C1 segment of cervical spinal cord (tissue), 14 donors: Measurements from ENCODE around the gene MVD.
A peak's percentile ranks its signal among the peaks of the same experiment; 100 is the strongest.

Experiments used
- DNase-seq, 14 donors: peaks; one replicate each; lab custom pipeline; 2025; lab: John Stamatoyannopoulos, UW

Gene MVD

GRCh38 chr16:88656291-88656980, 6.5 kb downstream of the MVD start:
- DNase-seq = no peak

- DNase-seq = no peak
Observed at GRCh38 chr16:88655733-88656281, 7.1 kb downstream of the MVD start.

- DNase-seq = no peak
Observed at GRCh38 chr16:88655053-88655732, 7.7 kb downstream of the MVD start.

- DNase-seq = no peak
Observed at GRCh38 chr16:88654363-88655052, 8.4 kb downstream of the MVD start.

GRCh38 chr16:88653596-88654362, 9.1 kb downstream of the MVD start:
- DNase-seq = no peak

- no peak for DNase-seq
Observed at GRCh38 chr16:88653101-88653500, 9.8 kb downstream of the MVD start.

GRCh38 chr16:88652762-88653063, 10.2 kb downstream of the MVD start:
- no peak for DNase-seq

GRCh38 chr16:88651989-88652761, 10.7 kb downstream of the MVD start:
- no peak for DNase-seq

- DNase-seq = no peak
Observed at GRCh38 chr16:88651276-88651988, 11.5 kb downstream of the MVD start.

GRCh38 chr16:88650749-88651275, 12.1 kb downstream of the MVD start, which contains the start of gene CYBA:
TSS of gene CYBA (minus strand) at chr16:88651053. CDS start at chr16:88651013, 40 bp downstream.
- peak in 8 of 14 donors; percentile 18 to 62 (median 35) for DNase-seq

GRCh38 chr16:88649924-88650748, 12.8 kb downstream of the MVD start:
- DNase-seq = peak in 4 of 14 donors; percentile 35 to 48 (median 40)

- DNase-seq = no peak
Observed at GRCh38 chr16:88649195-88649923, 13.5 kb downstream of the MVD start.

GRCh38 chr16:88647178-88648070, 15.5 kb downstream of the MVD start:
- DNase-seq = no peak

- DNase-seq = no peak
Observed at GRCh38 chr16:88646345-88647034, 16.4 kb downstream of the MVD start.

GRCh38 chr16:88645941-88646340, 16.9 kb downstream of the MVD start:
- DNase-seq = no peak

GRCh38 chr16:88645455-88645854, 17.4 kb downstream of the MVD start:
- no peak for DNase-seq

GRCh38 chr16:88643644-88643932, 19.3 kb downstream of the MVD start:
- DNase-seq = no peak
